ENCODE results near the gene OR10H5.

DNA sequence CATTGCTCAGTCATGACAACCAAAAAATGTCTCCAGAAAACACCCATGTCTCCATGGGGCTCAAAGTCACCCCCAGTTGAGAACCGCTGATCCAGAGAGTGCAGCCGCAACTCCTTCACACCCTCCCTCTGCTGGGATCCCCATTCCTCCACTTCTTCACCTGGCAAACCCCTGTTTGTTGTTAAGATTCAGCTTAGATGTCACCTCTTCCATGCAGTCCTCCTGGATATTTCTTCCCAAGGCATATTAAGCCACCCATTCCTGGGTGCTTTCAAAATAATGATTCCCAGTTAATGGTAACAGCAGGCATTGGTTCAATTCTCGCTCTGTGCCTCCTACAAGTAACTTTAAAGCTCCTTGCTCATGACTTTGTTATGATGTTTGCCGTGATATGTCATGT is 24.0 kb downstream of the OR10H5 start:
- TF ChIP-seq, protein P1, sequence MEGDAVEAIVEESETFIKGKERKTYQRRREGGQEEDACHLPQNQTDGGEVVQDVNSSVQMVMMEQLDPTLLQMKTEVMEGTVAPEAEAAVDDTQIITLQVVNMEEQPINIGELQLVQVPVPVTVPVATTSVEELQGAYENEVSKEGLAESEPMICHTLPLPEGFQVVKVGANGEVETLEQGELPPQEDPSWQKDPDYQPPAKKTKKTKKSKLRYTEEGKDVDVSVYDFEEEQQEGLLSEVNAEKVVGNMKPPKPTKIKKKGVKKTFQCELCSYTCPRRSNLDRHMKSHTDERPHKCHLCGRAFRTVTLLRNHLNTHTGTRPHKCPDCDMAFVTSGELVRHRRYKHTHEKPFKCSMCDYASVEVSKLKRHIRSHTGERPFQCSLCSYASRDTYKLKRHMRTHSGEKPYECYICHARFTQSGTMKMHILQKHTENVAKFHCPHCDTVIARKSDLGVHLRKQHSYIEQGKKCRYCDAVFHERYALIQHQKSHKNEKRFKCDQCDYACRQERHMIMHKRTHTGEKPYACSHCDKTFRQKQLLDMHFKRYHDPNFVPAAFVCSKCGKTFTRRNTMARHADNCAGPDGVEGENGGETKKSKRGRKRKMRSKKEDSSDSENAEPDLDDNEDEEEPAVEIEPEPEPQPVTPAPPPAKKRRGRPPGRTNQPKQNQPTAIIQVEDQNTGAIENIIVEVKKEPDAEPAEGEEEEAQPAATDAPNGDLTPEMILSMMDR (IDR thresholded peaks at IDR 0.05): no peak
- TF ChIP-seq POLR2A (IDR thresholded peaks at IDR 0.05): no peak

All from uterus (tissue), 2 donors.